GM21825 (cell line): ENCODE measurements around the gene PPFIBP2.

Source experiments
- ATAC-seq: cut with Tn5 transposase; IDR thresholded peaks from one replicate; pipeline ENCODE4 v1.9.1; 2021; ENCODE audit warnings: mild to moderate bottlenecking, moderate library complexity; ENCODE audit not compliant: unreplicated experiment

PPFIBP2 gene

DNA sequence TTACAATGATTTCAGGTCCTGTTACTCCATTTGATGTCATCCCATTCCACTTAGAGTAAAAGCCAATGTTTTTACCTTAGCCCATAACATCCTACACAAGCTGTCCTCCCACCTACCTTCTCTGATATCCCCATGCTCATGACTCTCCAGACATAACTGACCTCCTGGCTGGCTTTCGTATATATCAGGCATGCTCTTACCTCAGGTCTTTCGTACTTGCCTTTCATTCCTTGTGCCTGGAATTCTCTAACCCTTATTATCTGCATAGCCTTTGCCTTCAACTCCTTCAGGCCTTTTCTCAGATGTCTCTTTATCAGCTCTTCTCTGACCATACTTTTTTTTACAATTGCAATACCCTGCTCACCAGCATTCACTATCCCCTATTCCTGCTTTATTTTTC lies 169.8 kb downstream of the PPFIBP2 start:
- ATAC-seq = no peak

DNA sequence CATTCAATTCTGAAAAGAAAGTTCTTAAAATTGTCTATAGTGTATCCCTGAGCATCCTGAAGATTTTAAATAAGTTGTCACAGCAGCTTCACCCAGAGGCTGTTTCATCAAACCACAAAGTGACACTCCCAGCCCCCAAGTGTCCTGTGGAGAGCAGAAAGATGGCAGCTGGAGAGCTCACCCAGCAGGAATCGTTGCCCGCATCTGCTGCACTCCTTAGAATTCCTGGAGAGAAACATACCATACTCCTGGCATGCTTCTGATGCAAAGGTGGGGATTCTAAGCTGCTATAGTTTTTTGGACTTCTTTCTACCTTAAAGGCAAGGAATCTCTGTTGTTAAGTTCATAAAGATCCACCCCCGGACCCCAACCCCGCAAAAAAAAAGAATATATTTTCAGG lies 173.0 kb downstream of the PPFIBP2 start:
- ATAC-seq = no peak

DNA sequence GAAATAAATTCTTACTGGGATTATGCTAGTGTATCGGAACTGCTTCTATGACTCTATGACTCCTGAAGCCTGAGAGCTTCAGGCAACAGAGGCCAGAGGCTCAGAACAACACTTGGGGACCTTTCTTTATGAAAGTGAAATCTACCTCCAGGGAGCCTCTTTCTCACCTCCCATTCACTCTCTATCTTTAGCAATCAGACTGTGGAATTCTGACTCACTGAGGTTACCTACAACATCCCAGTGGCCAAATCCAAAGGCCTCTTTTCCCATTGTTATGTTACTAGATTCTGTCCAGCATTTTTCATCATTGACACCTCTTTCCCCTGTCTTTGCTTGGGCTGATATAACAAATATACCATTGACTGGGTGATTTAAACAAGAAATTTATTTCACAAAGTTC lies 173.6 kb downstream of the PPFIBP2 start:
- no peak for ATAC-seq

DNA sequence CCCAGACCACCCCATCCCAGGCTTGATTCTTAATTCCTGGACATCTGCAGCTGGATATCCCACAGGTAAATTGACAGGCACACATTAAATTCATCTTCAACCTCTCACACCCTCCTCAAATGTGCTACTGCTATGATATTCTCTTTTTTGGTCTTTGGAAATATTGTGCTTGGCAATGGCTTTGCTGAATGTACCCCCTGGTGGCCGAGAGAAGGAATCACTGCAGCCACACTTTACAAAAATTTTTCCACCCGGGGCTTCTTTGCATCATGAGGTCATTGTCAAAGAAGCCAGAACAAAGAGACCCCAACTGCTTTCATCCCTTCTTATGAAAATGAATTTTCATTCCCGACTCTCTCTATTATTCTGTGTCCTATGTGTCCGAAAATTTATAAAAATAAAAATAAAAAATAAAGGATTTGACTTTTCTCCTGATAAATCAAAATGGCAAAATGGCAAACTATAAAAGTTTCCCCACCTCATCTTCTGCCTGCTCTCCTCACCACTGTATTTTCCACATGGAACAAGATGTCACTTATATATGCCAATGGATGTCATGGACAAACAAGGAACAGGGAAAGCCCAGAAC lies 174.5 kb downstream of the PPFIBP2 start:
- ATAC-seq = no peak

DNA sequence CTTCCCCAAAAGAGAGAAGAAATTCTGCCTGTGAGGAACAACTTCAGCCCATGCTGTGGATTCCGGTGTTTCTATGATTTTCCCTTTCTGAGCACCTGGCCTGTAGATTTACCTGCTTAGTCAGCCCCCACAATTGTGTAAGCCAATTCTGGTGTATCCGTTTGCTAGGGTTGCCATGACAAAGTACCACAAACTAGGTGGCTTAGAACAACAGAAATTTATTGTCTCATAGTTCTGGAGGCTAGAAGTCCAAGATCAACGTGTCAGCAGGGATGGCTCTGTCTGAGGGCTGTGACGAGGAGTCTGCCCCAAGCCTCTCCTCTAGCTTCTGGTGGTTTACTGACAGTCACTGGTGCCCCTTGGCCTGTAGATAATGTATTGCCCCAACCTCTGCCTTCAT lies 175.4 kb downstream of the PPFIBP2 start:
- ATAC-seq = no peak

DNA sequence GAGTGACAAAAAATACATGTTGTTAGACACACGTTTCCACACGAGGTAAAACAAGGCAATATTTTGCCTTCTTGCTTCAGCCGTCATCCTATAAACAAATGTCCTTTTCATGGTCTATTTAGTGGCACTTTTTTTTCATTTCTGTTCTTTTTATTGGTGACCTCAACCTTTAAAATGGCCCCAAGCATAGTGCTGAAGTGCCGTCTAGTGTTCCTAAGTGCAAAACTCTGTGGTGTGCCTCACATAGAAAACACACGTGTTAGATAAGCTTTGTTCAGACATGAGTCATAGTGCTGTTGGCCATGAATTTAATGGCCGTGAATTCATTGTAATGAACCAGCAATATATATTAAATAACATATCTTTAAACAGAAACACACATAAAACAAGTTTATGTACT lies 176.8 kb downstream of the PPFIBP2 start:
- no peak for ATAC-seq

DNA sequence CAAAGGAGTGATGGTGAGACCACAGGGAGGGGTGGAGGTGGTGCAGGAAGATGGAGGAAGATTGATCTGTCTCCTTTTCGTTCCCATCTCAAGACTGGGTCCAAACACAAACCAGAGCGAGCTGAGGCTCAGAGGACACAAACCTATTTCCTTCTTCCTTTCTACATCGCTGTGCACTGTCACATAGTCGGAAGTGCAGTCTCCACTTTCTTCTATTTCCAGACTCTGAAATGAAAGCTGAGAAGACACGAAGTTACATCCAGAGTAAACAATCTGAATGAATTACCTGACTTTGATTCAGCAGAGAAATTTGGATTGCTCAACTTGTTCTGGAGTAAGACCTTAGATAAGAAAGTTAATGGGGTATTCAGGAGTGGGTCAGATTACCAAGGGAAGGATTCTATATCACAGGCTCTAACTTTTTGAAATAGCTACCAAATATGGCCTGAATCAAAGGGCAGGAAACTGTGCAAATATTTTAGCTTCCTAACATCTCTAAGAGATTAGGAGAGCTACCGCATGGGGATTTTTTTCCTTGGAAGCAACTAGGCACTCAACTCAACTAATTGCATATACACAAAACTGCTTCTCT lies 178.1 kb downstream of the PPFIBP2 start:
- ATAC-seq = no peak

DNA sequence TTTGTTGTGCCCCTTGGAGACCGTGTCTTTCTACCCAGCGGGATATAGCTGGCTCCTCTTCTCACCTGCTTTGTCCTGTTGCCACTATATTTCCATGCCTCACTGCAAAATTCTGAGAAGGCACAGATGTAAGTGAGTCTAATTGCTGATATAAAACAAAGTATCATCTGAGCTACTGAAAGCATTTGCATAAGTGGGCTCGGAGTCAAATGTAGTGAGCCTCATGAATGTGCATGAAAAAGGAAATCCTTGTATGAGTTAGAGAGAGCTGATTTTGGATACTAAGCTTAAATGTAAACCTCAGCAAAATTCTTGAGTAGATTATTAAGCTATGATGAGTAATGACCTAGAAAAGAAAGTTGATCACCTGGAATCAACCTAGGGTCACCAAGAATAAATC lies 178.6 kb downstream of the PPFIBP2 start:
- ATAC-seq = no peak

DNA sequence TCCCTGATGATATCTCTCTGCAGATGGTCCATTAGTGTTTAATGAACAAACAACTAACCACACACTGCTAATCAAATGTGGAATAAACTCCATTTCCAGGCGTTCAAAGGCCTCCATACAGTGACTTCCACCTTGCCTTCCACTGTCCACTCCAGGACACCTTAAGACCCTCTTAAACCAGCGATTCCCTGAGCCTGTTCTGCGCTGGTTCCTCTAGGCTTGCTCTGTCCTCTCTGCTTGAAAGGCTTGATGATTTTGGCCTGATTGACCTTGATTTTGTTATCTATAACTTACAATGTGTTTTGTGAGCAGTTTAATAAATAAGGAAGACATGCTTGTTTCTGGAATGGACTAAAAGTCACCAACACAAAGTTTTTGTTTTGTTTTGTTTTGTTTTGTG lies 180.4 kb downstream of the PPFIBP2 start:
- ATAC-seq = no peak

DNA sequence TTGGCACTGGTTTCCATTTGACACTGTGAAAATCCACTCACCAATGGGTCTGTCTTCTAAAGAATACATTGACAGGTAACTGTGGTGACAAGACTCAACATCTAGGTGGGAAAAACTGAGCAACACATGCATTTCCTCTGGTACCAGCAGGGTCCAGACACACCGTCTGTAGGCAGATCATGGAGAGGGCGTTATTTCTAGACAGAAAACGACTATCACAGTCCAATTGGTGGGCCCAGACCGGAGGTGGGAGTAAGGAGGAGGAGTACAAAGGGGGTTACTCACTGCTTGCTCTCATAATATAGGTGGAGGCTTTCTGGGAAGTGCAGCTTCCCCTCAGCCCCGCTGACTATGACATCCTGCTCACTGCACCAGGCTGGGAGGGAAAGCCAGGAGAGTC lies 182.6 kb downstream of the PPFIBP2 start:
- ATAC-seq = no peak
